ENCODE measurements around the gene TBC1D22A. TPM values are rescaled to one million over a fixed set of nuclear protein-coding genes. Genes with fewer than 3 reads are reported as not detected.

The TBC1D22A gene
- polyA plus RNA-seq, 1 of the 3 experiments (the other 2 are of a cell fraction), result 16.5 TPM

GRCh38 chr22:47092896-47093311 lies 330.5 kb downstream of the TBC1D22A start:
- Histone ChIP-seq H3K27ac (ENCODE audit: low read depth in 2 of 2, low read length in 1 of 2) (no peak overlapping the region), H3K9ac (no peak overlapping the region), H3K36me3 (replicated peaks in 1 of 2; ENCODE audit: control insufficient read depth in 1 of 2, insufficient read depth in 2 of 2, low read length in 1 of 2) (no peaks in the 10 kb centered on the region), H3K79me2 (ENCODE audit: insufficient read depth) (no peaks in the 10 kb centered on the region), H3K4me2 (no peak overlapping the region), H2AFZ (ENCODE audit: low read depth) (no peak overlapping the region), H3K4me3 (ENCODE audit: low read depth in 2 of 2, low read length in 1 of 2) (no peak overlapping the region), H4K20me1 (ENCODE audit: insufficient read depth) (no peaks in the 10 kb centered on the region), H3F3A (replicated peaks; ENCODE audit: insufficient read depth) (peaks cover 6% of the 10 kb centered on the region), H3K9me3 (no peaks in the 10 kb centered on the region), H3K27me3 (ENCODE audit: insufficient read depth) (no peaks in the 10 kb centered on the region), H3K4me1 (ENCODE audit: control insufficient read depth in 1 of 2, insufficient read depth in 2 of 2, low read depth in 1 of 2, low read length in 1 of 2) (no peaks in the 10 kb centered on the region), H3K9me2 (no peaks in the 10 kb centered on the region)
- 94% methylated on average over 9 of the region's 9 CpGs for WGBS (ENCODE audit: low lambda C conversion rate)
- POLR2A ChIA-PET, result no interaction called here
- no peak for TF ChIP-seq MAX (IDR thresholded peaks at IDR 0.05; ENCODE audit: low read depth)
- TF ChIP-seq FOXM1 (IDR thresholded peaks at IDR 0.05; ENCODE audit: low read depth), result no peak
- TF ChIP-seq RFX5 (IDR thresholded peaks at IDR 0.05; ENCODE audit: low read length), result no peak
- TF ChIP-seq RAD21 (IDR thresholded peaks at IDR 0.05; ENCODE audit: low read length), result no peak
- CTCF ChIA-PET, result interaction anchor here (1.4 kb wide), 1 partner anchor 294 kb away, joined by 3 read pairs; no protein-coding TSS in a partner anchor
- DNase-seq, result no peak

GRCh38 chr22:47093720-47094119 lies 331.3 kb downstream of the TBC1D22A start:
- Histone ChIP-seq H3K36me3 (replicated peaks in 1 of 2; ENCODE audit: control insufficient read depth in 1 of 2, insufficient read depth in 2 of 2, low read length in 1 of 2) (no peaks in the 10 kb centered on the region), H3K27ac (ENCODE audit: low read depth in 2 of 2, low read length in 1 of 2) (no peak overlapping the region), H3K9me2 (no peaks in the 10 kb centered on the region), H3K27me3 (ENCODE audit: insufficient read depth) (no peaks in the 10 kb centered on the region), H3K4me1 (ENCODE audit: control insufficient read depth in 1 of 2, insufficient read depth in 2 of 2, low read depth in 1 of 2, low read length in 1 of 2) (peaks cover 0 to 7% of the 10 kb centered on the region in 2 experiments; a peak in 1 of 4 replicates), H2AFZ (ENCODE audit: low read depth) (no peak overlapping the region), H3K9ac (no peak overlapping the region), H4K20me1 (ENCODE audit: insufficient read depth) (no peaks in the 10 kb centered on the region), H3K79me2 (ENCODE audit: insufficient read depth) (no peaks in the 10 kb centered on the region), H3K9me3 (no peaks in the 10 kb centered on the region), H3K4me3 (ENCODE audit: low read depth in 2 of 2, low read length in 1 of 2) (no peak overlapping the region), H3K4me2 (no peak overlapping the region), H3F3A (replicated peaks; ENCODE audit: insufficient read depth) (peaks cover 6% of the 10 kb centered on the region)
- no peak for DNase-seq
- TF ChIP-seq ELF1 (IDR thresholded peaks at IDR 0.05) (no peak), CTCF (IDR thresholded peaks at IDR 0.05) (no peak), RFX5 (IDR thresholded peaks at IDR 0.05; ENCODE audit: low read length) (no peak), CHD2 (IDR thresholded peaks at IDR 0.05; ENCODE audit: low read length, partially characterized antibody) (no peak), MAX (IDR thresholded peaks at IDR 0.05; ENCODE audit: low read depth) (no peak), SMC3 (IDR thresholded peaks at IDR 0.05; ENCODE audit: low read depth, low read length) (no peak), GATA2 (CRISPR knock-in tag; IDR thresholded peaks at IDR 0.05) (no peak), USF2 (IDR thresholded peaks at IDR 0.05; ENCODE audit: borderline replicate concordance, low read depth, low read length) (no peak), FOXJ3 (CRISPR knock-in tag; IDR thresholded peaks at IDR 0.05) (no peak), TEAD4 (IDR thresholded peaks at IDR 0.05; ENCODE audit: borderline replicate concordance, insufficient read depth) (no peak)
- WGBS (ENCODE audit: low lambda C conversion rate), result 97% methylated on average over 4 of the region's 4 CpGs
- ChIA-PET POLR2A (no interaction called here), CTCF (no interaction called here)
